Immature natural killer cell (primary cell): ENCODE results near the gene SNX9. TPM values are rescaled to one million over a fixed set of nuclear protein-coding genes. Genes with fewer than 3 reads are reported as not detected.

Source experiments
- DNase-seq, 3 donors: peaks; one replicate each; pipeline ENCODE4 v3.0.0; 2022; ENCODE audit warnings: mixed read lengths in 1 of 3
- H3K27ac Mint-ChIP-seq, 6 donors: one replicate each; pipeline ENCODE4 v1.8.0; 2020; ENCODE audit warnings: mixed read lengths in 6 of 6, mild to moderate bottlenecking in 5 of 6, inconsistent platforms in 4 of 6, moderate library complexity in 3 of 6
- H3K27me3 Mint-ChIP-seq, 3 donors: one replicate each; pipeline ENCODE4 v1.8.0; 2020 to 2021; ENCODE audit warnings: low read depth in 3 of 3, mild to moderate bottlenecking in 3 of 3, mixed read lengths in 3 of 3, moderate library complexity in 3 of 3, inconsistent platforms in 1 of 3
- H3K36me3 Mint-ChIP-seq, 3 donors: one replicate each; pipeline ENCODE4 v1.8.0; 2020; ENCODE audit warnings: mixed read lengths in 3 of 3, inconsistent platforms in 2 of 3, mild to moderate bottlenecking in 2 of 3
- H3K4me1 Mint-ChIP-seq, 2 donors: one replicate each; pipeline ENCODE4 v1.8.0; 2020; ENCODE audit warnings: inconsistent platforms in 2 of 2, mild to moderate bottlenecking in 2 of 2, mixed read lengths in 2 of 2, moderate library complexity in 1 of 2
- H3K4me3 Mint-ChIP-seq, 5 donors: one replicate each; pipeline ENCODE4 v1.8.0; 2020; ENCODE audit warnings: mild to moderate bottlenecking in 5 of 5, mixed read lengths in 5 of 5, inconsistent platforms in 3 of 5, moderate library complexity in 3 of 5
- H3K9me3 Mint-ChIP-seq, 6 donors: one replicate each; pipeline ENCODE4 v1.8.0; 2020; ENCODE audit warnings: mild to moderate bottlenecking in 6 of 6, mixed read lengths in 6 of 6, inconsistent platforms in 4 of 6, moderate library complexity in 3 of 6
- polyA plus RNA-seq, 3 donors: library from polyadenylated mRNA; unstranded; fragments of 300-500 nt; fragmentation: Illumina TruSeq; gene quantifications; one replicate each; pipeline ENCODE4 v1.2.3, GENCODE V29; 2021

Gene SNX9
- polyA plus RNA-seq, result 1 to 10 TPM; 3.4 to 6.7 (median 5.5) TPM

DNA sequence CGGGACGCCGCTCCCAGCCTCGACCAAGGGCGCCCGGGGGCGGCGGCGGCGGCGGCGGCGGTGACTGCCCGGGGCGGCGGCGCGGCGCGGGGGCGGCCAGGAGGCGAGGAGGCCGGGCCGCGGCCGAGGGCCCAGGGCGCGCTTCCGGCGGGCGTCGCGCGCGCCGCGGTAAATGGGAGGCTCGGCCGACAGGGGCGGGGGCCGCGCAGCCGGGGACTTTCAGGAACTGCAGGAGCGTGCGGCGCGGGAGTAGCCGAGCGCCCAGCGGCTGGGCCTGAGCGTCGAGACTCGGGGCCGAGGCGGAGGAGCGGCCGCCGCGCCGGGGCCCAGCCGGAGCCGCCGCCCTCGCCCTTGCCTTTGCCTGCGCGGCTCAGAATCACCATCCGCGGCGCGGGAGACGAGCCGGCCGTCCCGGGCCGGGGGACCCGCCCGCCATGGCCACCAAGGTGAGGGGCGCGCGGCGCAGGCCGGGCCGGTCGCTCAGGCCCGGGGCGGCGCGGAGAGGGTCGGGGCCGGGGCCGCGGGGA lies at the start of gene SNX9:
SNX9 (plus strand) TSS at position 246 of the 527 bp plus-strand sequence; CDS start at position 435, 189 bp downstream.
- Mint-ChIP-seq H3K27ac (peak within 1 kb of the TSS; percentile 39 to 94 (median 84)), H3K27me3 (peaks cover 0 to 18% (median 13%) of the 10 kb centered on the region in 3 donors), H3K36me3 (no peaks in the 10 kb centered on the region), H3K9me3 (no peaks in the 10 kb centered on the region), H3K4me3 (peak within 1 kb of the TSS; percentile 89 to 99 (median 95)), H3K4me1 (peaks cover 11 to 14% of the 10 kb centered on the region in 2 donors)
- DNase-seq, result peak; percentile 47 to 57 (median 50)

DNA sequence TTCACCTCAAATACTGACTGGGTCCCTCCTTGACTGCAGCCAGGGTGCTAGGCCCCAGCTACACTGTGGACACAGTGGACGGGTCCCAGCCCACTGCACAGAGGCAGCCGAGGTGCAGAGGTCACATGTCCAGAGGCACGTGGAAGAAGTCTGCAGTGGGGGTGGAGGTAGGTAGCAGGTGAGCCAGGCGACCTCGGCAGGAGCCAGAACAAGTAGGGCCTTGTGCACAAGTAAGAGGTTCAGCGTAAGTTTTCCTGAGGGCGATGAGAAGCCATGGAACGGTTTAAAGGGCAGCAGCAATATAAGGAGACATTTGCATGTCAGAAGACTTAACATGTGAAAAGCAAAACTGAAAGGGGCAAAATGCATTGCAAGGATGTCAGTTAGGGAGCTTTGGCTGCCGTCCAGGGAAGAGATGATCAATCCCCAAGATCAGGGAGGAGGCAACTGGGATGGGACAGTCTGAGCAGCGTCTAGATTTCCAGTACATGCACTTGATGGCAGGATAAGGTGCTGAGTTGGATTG lies 49.7 kb upstream of the SNX9 start:
- Mint-ChIP-seq H3K4me3 (no peak overlapping the region), H3K27ac (peak overlapping the region in 3 of 6 donors; percentile 45 to 63 (median 54)), H3K9me3 (peaks cover 0 to 2% (median 0%) of the 10 kb centered on the region in 6 donors), H3K27me3 (peaks cover 0 to 18% (median 5%) of the 10 kb centered on the region in 3 donors), H3K36me3 (peaks cover 0 to 2% (median 0%) of the 10 kb centered on the region in 3 donors), H3K4me1 (peaks cover 0 to 10% of the 10 kb centered on the region in 2 donors)
- DNase-seq, result no peak

DNA sequence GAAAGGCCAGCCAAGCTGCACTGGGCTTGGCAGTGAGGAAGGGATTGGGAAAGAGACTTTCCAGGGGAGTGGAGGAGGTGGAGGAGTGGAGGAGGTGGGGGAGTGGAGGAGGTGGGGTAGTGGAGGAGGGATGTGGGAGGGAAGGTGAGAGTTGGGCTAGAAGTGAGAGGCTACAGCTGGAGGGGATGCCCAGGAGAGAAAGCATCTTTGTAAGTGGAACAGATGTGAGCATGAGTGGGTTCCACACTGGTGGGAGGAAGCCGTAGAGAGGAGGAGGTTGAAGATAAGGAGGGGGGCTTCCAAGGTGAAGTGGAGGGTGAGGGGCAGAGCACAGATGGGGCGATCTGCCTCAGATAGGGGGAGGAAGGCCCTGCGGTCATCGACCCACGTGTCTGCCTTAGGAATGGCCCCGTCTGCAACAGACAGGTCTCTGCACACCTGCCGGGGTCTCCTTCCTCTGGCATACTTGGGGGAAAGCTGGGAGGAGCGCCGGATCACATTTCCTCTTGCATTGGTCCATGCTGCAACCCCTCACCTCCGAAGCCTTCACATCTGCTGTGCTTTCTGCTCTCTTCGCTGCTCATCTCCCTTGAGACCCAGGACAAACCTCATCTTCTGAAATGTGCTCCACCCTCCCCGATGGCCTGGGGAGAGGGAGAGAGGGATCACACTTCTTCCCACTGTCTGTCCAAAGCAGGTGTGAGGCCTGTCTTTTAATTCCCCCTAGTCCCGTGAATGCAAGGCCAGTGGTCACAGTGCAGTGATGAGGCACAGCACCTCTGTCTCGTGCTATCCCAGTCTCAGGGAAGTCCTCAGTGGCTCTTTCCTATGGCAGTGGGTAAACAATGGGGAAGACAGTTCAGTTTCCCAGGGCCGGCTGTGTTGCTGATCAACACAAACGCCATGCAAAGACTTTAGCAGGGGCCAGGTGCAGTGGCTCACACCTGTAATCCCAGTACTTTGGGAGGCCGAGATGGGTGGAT lies 48.6 kb upstream of the SNX9 start:
- Mint-ChIP-seq H3K9me3 (peaks cover 0 to 2% (median 0%) of the 10 kb centered on the region in 6 donors), H3K27ac (peak overlapping the region in 1 of 6 donors; percentile 57), H3K27me3 (peaks cover 0 to 19% (median 5%) of the 10 kb centered on the region in 3 donors), H3K4me3 (no peak overlapping the region), H3K36me3 (no peaks in the 10 kb centered on the region), H3K4me1 (peaks cover 0 to 10% of the 10 kb centered on the region in 2 donors)
- DNase-seq, result no peak

DNA sequence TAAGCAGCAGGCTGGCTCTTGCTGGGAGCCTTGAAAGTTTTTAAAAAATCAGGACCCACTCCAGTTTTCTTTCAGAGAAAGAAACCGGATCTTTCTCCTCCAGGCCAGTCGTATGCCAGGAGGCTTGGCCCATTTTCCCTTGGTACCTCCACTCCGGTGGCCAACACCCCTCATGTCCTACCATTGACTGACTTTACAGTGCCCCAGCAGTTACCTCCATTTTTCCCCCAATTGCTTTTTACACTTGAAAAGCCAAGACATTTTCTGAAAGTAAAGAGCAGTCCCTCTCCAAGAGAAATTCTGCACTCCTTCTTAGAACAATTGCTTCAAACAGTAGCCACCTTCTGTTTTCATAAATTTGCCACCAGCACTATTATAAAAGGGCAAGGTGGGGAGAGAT lies 47.7 kb upstream of the SNX9 start:
- H3K4me3 Mint-ChIP-seq, result no peak overlapping the region
- H3K9me3 Mint-ChIP-seq, result peaks cover 0 to 2% (median 0%) of the 10 kb centered on the region in 6 donors
- H3K27ac Mint-ChIP-seq, result no peak overlapping the region
- no peaks in the 10 kb centered on the region for H3K36me3 Mint-ChIP-seq
- H3K27me3 Mint-ChIP-seq, result peaks cover 0 to 19% (median 5%) of the 10 kb centered on the region in 3 donors
- H3K4me1 Mint-ChIP-seq, result peaks cover 0 to 10% of the 10 kb centered on the region in 2 donors
- no peak for DNase-seq

DNA sequence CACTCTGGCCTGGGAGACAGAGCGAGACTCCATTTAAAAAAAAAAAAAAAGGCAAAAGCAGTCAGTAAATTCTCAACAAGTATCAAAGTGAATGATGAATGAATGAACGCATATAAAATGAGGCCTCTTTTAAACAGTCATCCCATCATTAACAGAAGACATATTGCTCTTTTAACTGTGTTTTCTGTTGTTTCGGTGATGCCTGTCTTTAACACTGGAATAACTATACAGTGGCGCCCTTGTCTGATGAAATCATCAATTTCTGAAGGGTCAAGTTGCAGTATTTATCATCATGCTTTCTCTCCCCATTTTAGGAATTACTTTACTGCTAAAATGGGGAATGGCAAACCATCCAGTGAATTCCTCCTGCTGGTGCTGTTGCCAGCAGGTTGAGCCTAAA lies 45.7 kb upstream of the SNX9 start:
- Mint-ChIP-seq H3K4me1 (peaks cover 0 to 10% of the 10 kb centered on the region in 2 donors), H3K4me3 (no peak overlapping the region), H3K9me3 (peaks cover 0 to 6% (median under 1%) of the 10 kb centered on the region in 6 donors), H3K27me3 (peaks cover 0 to 17% (median 12%) of the 10 kb centered on the region in 3 donors), H3K27ac (no peak overlapping the region), H3K36me3 (no peaks in the 10 kb centered on the region)
- no peak for DNase-seq

DNA sequence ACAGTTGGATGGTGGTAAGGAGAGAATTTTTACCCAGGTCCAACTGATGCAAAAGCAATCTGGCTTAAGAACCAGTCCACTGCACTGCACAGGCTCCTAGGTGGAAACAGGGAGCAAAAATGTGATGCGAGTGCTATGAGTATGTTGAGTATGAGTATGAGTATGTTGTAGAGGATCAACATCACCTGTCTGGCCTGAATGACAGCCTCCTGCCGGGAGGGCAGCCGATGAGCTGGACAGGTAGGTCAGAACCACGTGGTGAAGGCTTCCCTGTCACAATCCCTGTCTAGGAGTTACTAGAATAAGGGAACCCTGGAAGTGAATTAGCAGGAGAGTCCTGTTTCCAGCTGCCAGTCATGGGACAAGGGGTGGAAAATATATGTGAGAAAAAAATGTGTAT lies 44.3 kb upstream of the SNX9 start:
- peaks cover 0 to 12% (median 7%) of the 10 kb centered on the region in 3 donors for H3K27me3 Mint-ChIP-seq
- no peak overlapping the region for H3K4me3 Mint-ChIP-seq
- H3K4me1 Mint-ChIP-seq, result peaks cover 0 to 4% of the 10 kb centered on the region in 2 donors
- peaks cover 0 to 6% (median under 1%) of the 10 kb centered on the region in 6 donors for H3K9me3 Mint-ChIP-seq
- H3K36me3 Mint-ChIP-seq, result no peaks in the 10 kb centered on the region
- no peak for DNase-seq
- no peak overlapping the region for H3K27ac Mint-ChIP-seq

DNA sequence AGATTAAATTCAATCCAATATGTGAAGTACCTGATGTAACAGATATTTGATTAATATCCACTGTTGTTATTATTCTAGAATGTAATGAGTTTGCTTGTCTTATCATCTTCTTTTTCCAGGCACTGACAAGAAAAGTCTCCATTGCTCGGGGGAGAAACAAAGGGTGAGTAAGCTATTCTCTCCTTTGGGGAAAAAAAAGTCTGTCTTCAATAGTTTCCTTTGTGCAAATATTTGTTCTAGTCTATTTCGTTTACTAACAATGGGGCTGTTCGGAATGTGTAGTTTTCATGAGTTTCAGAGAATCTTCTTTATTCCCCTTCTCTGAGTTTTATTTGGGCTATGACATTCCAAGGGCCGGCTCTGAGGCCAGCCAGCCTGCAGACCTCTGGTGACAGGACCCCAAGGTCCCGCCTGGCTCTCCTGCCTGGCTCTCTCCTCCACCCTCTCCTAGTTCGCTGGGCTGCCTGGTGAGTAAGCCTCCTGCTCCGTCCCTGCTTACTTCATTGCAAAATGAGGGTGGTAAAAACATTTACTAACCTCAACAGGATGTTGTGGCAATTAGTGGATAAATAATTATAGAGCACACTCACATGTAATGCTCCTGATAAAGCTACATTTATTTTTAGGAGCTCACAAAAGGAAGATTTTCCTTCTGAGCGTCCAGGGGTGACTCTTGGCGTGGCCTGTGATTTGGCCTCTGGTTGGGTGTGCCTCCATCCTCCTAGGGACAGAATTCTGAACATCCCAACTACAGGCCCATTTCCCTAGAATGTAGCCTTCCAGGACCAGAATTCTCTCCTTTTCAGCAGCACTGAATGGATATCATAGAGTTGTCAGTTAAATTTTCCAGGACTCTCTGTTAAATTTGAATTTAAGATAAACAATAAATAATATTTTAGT lies 43.1 kb upstream of the SNX9 start:
- no peaks in the 10 kb centered on the region for H3K4me1 Mint-ChIP-seq
- H3K27ac Mint-ChIP-seq, result no peak overlapping the region
- no peak overlapping the region for H3K4me3 Mint-ChIP-seq
- H3K27me3 Mint-ChIP-seq, result peaks cover 4 to 9% (median 8%) of the 10 kb centered on the region in 3 donors
- no peak for DNase-seq
- no peaks in the 10 kb centered on the region for H3K36me3 Mint-ChIP-seq
- H3K9me3 Mint-ChIP-seq, result peaks cover 0 to 6% (median under 1%) of the 10 kb centered on the region in 6 donors

DNA sequence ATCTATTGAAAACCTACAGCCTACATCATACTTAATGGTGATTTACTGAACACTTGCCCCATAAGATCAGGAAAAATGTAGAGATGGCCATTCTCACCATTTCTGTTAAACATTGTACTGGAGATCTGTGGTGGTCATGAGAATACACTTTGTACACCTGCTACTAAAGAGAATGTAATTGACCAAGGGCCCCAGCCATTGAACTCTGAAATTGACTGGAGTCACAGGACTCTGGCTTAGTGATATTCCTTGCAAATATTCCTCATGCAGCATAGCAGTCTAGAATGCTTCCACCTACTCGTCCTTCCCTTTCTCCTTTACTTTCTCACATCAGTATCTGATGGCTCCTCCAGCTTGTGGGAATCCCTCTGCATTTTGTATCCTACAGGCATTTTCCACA lies 37.4 kb upstream of the SNX9 start:
- Mint-ChIP-seq H3K27ac (no peak overlapping the region), H3K4me1 (no peaks in the 10 kb centered on the region), H3K27me3 (peaks cover 4 to 9% (median 4%) of the 10 kb centered on the region in 3 donors), H3K36me3 (no peaks in the 10 kb centered on the region), H3K9me3 (peaks cover 0 to 6% (median 0%) of the 10 kb centered on the region in 6 donors), H3K4me3 (no peak overlapping the region)
- DNase-seq, result no peak

DNA sequence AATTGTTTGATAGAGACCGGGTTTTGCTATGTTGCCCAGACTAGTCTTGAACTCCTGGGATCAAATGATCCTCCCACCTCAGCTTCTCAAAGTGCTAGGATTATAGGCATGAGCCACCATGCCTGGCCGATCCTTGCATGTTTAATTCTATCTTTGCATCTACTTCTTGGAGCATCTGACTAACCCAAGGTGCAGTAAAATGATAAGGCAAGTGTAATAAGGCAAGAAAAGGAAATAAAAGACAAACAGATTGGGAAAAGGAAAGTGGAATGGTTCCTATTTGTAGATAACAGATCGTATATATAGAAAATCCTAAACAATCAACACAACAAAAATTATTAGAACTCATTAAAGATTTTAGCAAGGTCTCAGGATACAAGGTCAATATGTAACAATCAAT lies 36.8 kb upstream of the SNX9 start:
- Mint-ChIP-seq H3K27me3 (peaks cover 4 to 7% (median 4%) of the 10 kb centered on the region in 3 donors), H3K4me1 (no peaks in the 10 kb centered on the region), H3K27ac (no peak overlapping the region), H3K9me3 (peaks cover 0 to 6% (median 0%) of the 10 kb centered on the region in 6 donors), H3K4me3 (no peak overlapping the region), H3K36me3 (no peaks in the 10 kb centered on the region)
- DNase-seq, result no peak

DNA sequence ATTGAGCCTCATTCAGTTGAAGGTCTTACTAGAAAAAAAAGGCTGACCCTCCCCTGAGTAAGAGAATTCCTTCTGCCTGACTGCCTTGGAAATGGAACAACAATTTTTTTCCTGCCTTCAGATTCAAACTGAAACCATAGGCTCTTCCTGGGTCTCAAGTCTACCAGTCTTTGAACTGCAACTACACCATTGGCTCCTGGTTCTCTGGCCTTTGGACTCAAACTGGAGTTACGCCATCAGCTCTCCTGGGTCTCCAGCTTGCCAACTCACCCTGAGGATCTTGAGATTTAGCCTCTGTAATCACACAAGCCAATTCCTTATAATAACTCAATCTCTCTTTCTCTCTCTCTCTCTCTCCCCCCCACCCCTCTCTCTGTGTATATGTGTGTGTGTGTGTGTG lies 36.0 kb upstream of the SNX9 start:
- Mint-ChIP-seq H3K27ac (no peak overlapping the region), H3K9me3 (peaks cover 0 to 2% (median 0%) of the 10 kb centered on the region in 6 donors), H3K4me1 (no peaks in the 10 kb centered on the region), H3K4me3 (no peak overlapping the region), H3K36me3 (no peaks in the 10 kb centered on the region), H3K27me3 (peaks cover 3 to 6% (median 4%) of the 10 kb centered on the region in 3 donors)
- DNase-seq, result no peak

DNA sequence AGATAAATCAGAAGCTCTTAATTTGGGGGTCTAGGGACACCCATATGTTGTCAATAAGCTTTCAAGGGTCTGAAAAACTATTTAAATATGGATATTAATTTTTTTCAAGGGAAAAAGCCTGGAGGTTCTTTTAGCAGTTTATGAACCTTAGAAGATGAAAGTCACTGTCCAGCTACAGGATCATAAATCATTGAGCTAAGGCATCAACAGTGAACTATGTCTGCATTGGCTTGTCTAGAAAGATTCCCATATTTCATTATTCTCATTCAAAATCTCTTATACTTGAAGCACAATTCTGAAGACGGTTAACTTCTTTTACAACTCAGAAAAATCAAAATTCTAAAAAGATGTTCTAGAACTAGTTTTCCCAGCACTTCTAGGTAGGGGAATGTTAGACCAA lies 34.9 kb upstream of the SNX9 start:
- Mint-ChIP-seq H3K4me3 (no peak overlapping the region), H3K27ac (no peak overlapping the region), H3K9me3 (no peaks in the 10 kb centered on the region), H3K4me1 (no peaks in the 10 kb centered on the region), H3K36me3 (no peaks in the 10 kb centered on the region), H3K27me3 (peaks cover 3 to 6% (median 5%) of the 10 kb centered on the region in 3 donors)
- DNase-seq, result no peak

DNA sequence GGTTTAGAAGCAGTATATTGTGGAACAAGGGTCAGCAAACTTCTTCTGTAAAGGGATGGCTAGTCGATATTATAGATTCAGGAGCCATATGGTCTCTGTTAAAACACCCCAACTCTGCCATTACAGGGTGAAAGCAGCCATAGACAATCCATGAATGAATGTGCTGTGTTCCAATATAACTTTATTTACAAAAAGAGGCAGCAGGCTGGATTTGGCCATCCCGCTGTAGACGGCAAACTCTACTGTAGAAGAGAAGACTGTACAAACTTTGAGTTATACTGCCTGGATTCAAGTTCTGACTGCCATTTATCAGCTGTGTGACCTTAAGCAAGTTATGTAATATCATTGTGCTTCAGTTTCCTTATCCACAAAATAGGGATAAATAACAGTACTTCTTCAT lies 33.7 kb upstream of the SNX9 start:
- no peaks in the 10 kb centered on the region for H3K36me3 Mint-ChIP-seq
- H3K4me1 Mint-ChIP-seq, result no peaks in the 10 kb centered on the region
- no peak for DNase-seq
- peaks cover 2 to 10% (median 3%) of the 10 kb centered on the region in 3 donors for H3K27me3 Mint-ChIP-seq
- H3K4me3 Mint-ChIP-seq, result no peak overlapping the region
- no peak overlapping the region for H3K27ac Mint-ChIP-seq
- H3K9me3 Mint-ChIP-seq, result peaks cover 0 to 2% (median 0%) of the 10 kb centered on the region in 6 donors

DNA sequence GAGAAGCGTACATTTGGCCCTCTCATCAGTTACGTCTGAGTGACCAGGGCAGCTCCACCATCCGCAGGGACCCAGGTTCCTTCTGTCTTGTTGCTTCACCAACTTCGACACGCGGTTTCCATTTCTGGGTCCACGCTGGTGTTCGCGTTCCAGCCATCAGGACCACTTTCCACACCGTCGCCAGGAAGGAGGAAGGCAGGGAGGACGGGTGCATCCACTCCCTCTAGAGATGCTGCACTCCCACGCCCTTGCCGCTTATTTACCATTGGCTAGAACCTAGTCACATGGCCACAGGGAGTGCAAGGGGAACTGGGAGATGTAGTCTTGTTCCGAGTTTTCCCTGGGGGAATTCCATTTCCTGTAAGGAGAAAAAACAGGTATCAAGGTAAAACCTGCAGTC lies 33.2 kb upstream of the SNX9 start:
- Mint-ChIP-seq H3K36me3 (no peaks in the 10 kb centered on the region), H3K27me3 (peaks cover 1 to 10% (median 3%) of the 10 kb centered on the region in 3 donors), H3K27ac (no peak overlapping the region), H3K9me3 (peaks cover 0 to 2% (median 0%) of the 10 kb centered on the region in 6 donors), H3K4me3 (no peak overlapping the region), H3K4me1 (no peaks in the 10 kb centered on the region)
- no peak for DNase-seq
